ENCODE data around the gene IGF2BP2. TPM values are rescaled to one million over a fixed set of nuclear protein-coding genes. Genes with fewer than 3 reads are reported as not detected.

The IGF2BP2 gene
- total and polyA plus RNA-seq, 2 of the 4 experiments (the other 2 are of a cell fraction) = 23.4 to 88.2 TPM

DNA sequence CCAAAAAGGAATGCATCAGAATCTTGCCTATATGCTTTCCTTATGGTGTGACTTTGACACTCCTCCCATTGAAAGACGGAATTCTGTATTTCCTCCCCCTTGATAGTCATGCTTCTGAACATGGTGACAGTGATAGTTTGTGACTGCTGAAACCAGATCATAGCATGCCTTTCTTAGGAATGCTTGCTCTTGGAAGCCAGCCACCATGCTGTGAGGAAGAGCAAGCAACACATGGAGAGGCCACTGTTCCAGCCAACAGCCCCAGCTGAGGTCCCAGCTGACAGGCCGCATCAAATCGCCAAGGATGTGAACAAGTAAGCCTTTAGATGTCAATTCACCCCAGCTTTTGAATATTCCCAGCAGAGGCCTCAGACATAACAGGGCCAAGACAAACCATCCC is 100.1 kb downstream of the IGF2BP2 start:
- Histone ChIP-seq H3K23ac (ENCODE audit: low read depth, low read length) (no peak overlapping the region), H2BK5ac (ENCODE audit: low read depth, low read length, poor library complexity, severe bottlenecking) (peak overlapping the region; percentile 1), H3K56ac (ENCODE audit: extremely low read depth, insufficient read depth, low read length) (no peak overlapping the region), H3K18ac (ENCODE audit: low read depth, low read length) (no peak overlapping the region), H2AFZ (replicated peaks; ENCODE audit: low read length, poor library complexity) (peak overlapping the region; percentile 11), H4K5ac (ENCODE audit: low read depth, low read length) (no peak overlapping the region), H3K4me1 (ENCODE audit: control insufficient read depth, insufficient read depth, low read length) (peaks cover 26% of the 10 kb centered on the region), H2BK120ac (ENCODE audit: low read depth, low read length) (no peak overlapping the region), H2BK15ac (ENCODE audit: low read depth, low read length) (no peak overlapping the region), H3K36me3 (ENCODE audit: control insufficient read depth, insufficient read depth, low read length) (peaks cover 5% of the 10 kb centered on the region; the same call in 1 of the 2 replicates), H2BK20ac (ENCODE audit: low read depth, low read length) (0 out of 2 replicates have a peak overlapping the region, but pooled peaks have one; percentile 9), H3K27ac (ENCODE audit: insufficient read depth, low read length) (no peak overlapping the region), H3K9ac (ENCODE audit: low read depth, low read length) (no peak overlapping the region), H3K27me3 (ENCODE audit: control insufficient read depth, insufficient read depth, low read length) (no peaks in the 10 kb centered on the region), H3K4ac (ENCODE audit: low read depth, low read length) (no peak overlapping the region), H3K4me2 (ENCODE audit: low read depth, low read length) (no peak overlapping the region), H3K14ac (replicated peaks; ENCODE audit: low read depth, low read length) (no peak overlapping the region), H4K8ac (ENCODE audit: low read depth in 2 of 2, low read length in 2 of 2) (0 out of 4 replicates have a peak overlapping the region, but pooled peaks of 1 of the 2 experiments have one; percentile 7), H4K20me1 (ENCODE audit: insufficient read depth, low read length) (peaks cover 67% of the 10 kb centered on the region), H4K91ac (ENCODE audit: insufficient read depth, low read depth, low read length) (no peak overlapping the region), H2AK9ac (replicated peaks; ENCODE audit: low read depth, low read length, poor library complexity) (no peak overlapping the region), H3K9me1 (ENCODE audit: insufficient read depth, low read length) (peaks cover 35% of the 10 kb centered on the region), H3K79me1 (ENCODE audit: low read depth in 1 of 2, low read length in 2 of 2) (peaks cover 40 to 88% of the 10 kb centered on the region in 2 experiments), H2AK5ac (ENCODE audit: low read depth, low read length) (0 out of 2 replicates have a peak overlapping the region, but pooled peaks have one; percentile 10), H3K4me3 (ENCODE audit: insufficient read depth, low read depth, low read length) (no peak overlapping the region), H3K9me3 (ENCODE audit: control insufficient read depth, insufficient read depth, low read length) (no peaks in the 10 kb centered on the region)
- CTCF ChIA-PET = no interaction called here
- intact Hi-C loops (cut with micrococcal nuclease) (no loop called here), in situ Hi-C loops (cut with MboI; ENCODE audit: low sequenced_read_pairs) (no loop called here), dilution Hi-C loops (cut with HindIII; ENCODE audit: low sequenced_read_pairs, unreplicated experiment) (no loop called here)
- DNase-seq = peak; percentile 71
- WGBS, 2 experiments (ENCODE audit: extremely low coverage in 2 of 2, insufficient read length in 1 of 2) = no CpG with 5 or more reads among the region's 3 CpGs
- no TSS peak for BruUV-seq (replicated peaks)
- peak; percentile 37 for ATAC-seq (ENCODE audit: low read depth)
- POLR2A ChIA-PET (ENCODE audit: unreplicated experiment) = no interaction called here
- TF ChIP-seq, protein P1, sequence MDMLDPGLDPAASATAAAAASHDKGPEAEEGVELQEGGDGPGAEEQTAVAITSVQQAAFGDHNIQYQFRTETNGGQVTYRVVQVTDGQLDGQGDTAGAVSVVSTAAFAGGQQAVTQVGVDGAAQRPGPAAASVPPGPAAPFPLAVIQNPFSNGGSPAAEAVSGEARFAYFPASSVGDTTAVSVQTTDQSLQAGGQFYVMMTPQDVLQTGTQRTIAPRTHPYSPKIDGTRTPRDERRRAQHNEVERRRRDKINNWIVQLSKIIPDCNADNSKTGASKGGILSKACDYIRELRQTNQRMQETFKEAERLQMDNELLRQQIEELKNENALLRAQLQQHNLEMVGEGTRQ (IDR thresholded peaks at IDR 0.05; ENCODE audit: low read depth, low read length) = peak; percentile 24; the same call in 1 of the 2 replicates
- TF ChIP-seq MXI1 (IDR thresholded peaks at IDR 0.05; ENCODE audit: borderline replicate concordance, low read depth, low read length) (peak; percentile 63; the same call in 1 of the 2 replicates), RCOR1 (IDR thresholded peaks at IDR 0.05; ENCODE audit: insufficient replicate concordance, low read length) (no peak)
